ENCODE measurements around the gene TRABD2B.

Gene TRABD2B

DNA sequence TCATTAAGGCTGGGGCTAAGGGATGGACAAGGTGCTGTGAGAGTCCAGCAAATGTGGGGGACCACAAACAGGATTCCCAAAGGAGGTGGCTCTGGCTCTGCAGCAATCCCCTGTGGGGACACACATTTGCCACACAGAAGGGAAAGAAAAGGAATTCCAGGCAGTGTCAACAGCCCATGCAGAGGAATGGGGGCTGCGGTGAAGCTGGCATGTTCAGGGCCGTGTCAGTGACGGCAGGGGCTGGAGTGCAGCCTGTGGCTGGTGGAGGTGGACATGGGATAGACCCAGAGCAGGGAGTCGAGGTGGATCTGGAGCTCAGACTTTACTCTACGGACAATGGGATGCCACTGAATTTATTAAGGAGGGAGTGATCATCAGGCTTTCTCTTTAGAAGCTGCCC is 183.2 kb downstream of the TRABD2B start:
- TF ChIP-seq TEAD4 (IDR thresholded peaks at IDR 0.05) (no peak), CREB1 (IDR thresholded peaks at IDR 0.05; ENCODE audit: low read depth) (no peak), FOXM1 (IDR thresholded peaks at IDR 0.05; ENCODE audit: borderline replicate concordance, low read depth) (no peak), EP300 (IDR thresholded peaks at IDR 0.05; ENCODE audit: borderline replicate concordance) (no peak), NFIC (IDR thresholded peaks at IDR 0.05) (no peak), TAF1 (IDR thresholded peaks at IDR 0.05; ENCODE audit: low read depth) (no peak), CEBPB (IDR thresholded peaks at IDR 0.05) (no peak)

- TF ChIP-seq EP300 (IDR thresholded peaks at IDR 0.05; ENCODE audit: borderline replicate concordance), result no peak
- TF ChIP-seq CEBPB (IDR thresholded peaks at IDR 0.05), result no peak
- TF ChIP-seq CREB1 (IDR thresholded peaks at IDR 0.05; ENCODE audit: low read depth), result no peak
- TF ChIP-seq ZBTB7A (IDR thresholded peaks at IDR 0.05; ENCODE audit: low read depth), result no peak
- no peak for TF ChIP-seq MAX (IDR thresholded peaks at IDR 0.05)
- TF ChIP-seq TEAD4 (IDR thresholded peaks at IDR 0.05), result no peak
- TF ChIP-seq TAF1 (IDR thresholded peaks at IDR 0.05; ENCODE audit: low read depth), result no peak
- no peak for TF ChIP-seq RAD21 (IDR thresholded peaks at IDR 0.05; ENCODE audit: low read depth)
- no peak for TF ChIP-seq NFIC (IDR thresholded peaks at IDR 0.05)
- TF ChIP-seq FOXM1 (IDR thresholded peaks at IDR 0.05; ENCODE audit: borderline replicate concordance, low read depth), result no peak
- TF ChIP-seq, protein P1, sequence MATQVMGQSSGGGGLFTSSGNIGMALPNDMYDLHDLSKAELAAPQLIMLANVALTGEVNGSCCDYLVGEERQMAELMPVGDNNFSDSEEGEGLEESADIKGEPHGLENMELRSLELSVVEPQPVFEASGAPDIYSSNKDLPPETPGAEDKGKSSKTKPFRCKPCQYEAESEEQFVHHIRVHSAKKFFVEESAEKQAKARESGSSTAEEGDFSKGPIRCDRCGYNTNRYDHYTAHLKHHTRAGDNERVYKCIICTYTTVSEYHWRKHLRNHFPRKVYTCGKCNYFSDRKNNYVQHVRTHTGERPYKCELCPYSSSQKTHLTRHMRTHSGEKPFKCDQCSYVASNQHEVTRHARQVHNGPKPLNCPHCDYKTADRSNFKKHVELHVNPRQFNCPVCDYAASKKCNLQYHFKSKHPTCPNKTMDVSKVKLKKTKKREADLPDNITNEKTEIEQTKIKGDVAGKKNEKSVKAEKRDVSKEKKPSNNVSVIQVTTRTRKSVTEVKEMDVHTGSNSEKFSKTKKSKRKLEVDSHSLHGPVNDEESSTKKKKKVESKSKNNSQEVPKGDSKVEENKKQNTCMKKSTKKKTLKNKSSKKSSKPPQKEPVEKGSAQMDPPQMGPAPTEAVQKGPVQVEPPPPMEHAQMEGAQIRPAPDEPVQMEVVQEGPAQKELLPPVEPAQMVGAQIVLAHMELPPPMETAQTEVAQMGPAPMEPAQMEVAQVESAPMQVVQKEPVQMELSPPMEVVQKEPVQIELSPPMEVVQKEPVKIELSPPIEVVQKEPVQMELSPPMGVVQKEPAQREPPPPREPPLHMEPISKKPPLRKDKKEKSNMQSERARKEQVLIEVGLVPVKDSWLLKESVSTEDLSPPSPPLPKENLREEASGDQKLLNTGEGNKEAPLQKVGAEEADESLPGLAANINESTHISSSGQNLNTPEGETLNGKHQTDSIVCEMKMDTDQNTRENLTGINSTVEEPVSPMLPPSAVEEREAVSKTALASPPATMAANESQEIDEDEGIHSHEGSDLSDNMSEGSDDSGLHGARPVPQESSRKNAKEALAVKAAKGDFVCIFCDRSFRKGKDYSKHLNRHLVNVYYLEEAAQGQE (IDR thresholded peaks at IDR 0.05; ENCODE audit: low read depth), result no peak
- TF ChIP-seq TCF12 (IDR thresholded peaks at IDR 0.05; ENCODE audit: low read depth), result no peak
- no peak for TF ChIP-seq EGR1 (IDR thresholded peaks at IDR 0.05)
- TF ChIP-seq, protein P2, sequence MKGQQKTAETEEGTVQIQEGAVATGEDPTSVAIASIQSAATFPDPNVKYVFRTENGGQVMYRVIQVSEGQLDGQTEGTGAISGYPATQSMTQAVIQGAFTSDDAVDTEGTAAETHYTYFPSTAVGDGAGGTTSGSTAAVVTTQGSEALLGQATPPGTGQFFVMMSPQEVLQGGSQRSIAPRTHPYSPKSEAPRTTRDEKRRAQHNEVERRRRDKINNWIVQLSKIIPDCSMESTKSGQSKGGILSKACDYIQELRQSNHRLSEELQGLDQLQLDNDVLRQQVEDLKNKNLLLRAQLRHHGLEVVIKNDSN (IDR thresholded peaks at IDR 0.05), result no peak
- no peak for TF ChIP-seq YY1 (IDR thresholded peaks at IDR 0.05; ENCODE audit: low read depth)
Measured at GRCh38 chr1:47812904-47813514, 184.2 kb downstream of the TRABD2B start.

GRCh38 chr1:47810964-47811682 is 186.1 kb downstream of the TRABD2B start:
- TF ChIP-seq FOXM1 (IDR thresholded peaks at IDR 0.05; ENCODE audit: borderline replicate concordance, low read depth) (no peak), EGR1 (IDR thresholded peaks at IDR 0.05) (no peak), TEAD4 (IDR thresholded peaks at IDR 0.05) (no peak), EP300 (IDR thresholded peaks at IDR 0.05; ENCODE audit: borderline replicate concordance) (no peak), YY1 (IDR thresholded peaks at IDR 0.05; ENCODE audit: low read depth) (no peak), TCF12 (IDR thresholded peaks at IDR 0.05; ENCODE audit: low read depth) (no peak), MAX (IDR thresholded peaks at IDR 0.05) (no peak), NFIC (IDR thresholded peaks at IDR 0.05) (no peak), CREB1 (IDR thresholded peaks at IDR 0.05; ENCODE audit: low read depth) (no peak), RAD21 (IDR thresholded peaks at IDR 0.05; ENCODE audit: low read depth) (no peak), ZBTB7A (IDR thresholded peaks at IDR 0.05; ENCODE audit: low read depth) (no peak), TAF1 (IDR thresholded peaks at IDR 0.05; ENCODE audit: low read depth) (no peak), CEBPB (IDR thresholded peaks at IDR 0.05) (no peak)
- TF ChIP-seq, protein P1 (IDR thresholded peaks at IDR 0.05; ENCODE audit: low read depth), result no peak
- TF ChIP-seq, protein P2 (IDR thresholded peaks at IDR 0.05), result no peak

DNA sequence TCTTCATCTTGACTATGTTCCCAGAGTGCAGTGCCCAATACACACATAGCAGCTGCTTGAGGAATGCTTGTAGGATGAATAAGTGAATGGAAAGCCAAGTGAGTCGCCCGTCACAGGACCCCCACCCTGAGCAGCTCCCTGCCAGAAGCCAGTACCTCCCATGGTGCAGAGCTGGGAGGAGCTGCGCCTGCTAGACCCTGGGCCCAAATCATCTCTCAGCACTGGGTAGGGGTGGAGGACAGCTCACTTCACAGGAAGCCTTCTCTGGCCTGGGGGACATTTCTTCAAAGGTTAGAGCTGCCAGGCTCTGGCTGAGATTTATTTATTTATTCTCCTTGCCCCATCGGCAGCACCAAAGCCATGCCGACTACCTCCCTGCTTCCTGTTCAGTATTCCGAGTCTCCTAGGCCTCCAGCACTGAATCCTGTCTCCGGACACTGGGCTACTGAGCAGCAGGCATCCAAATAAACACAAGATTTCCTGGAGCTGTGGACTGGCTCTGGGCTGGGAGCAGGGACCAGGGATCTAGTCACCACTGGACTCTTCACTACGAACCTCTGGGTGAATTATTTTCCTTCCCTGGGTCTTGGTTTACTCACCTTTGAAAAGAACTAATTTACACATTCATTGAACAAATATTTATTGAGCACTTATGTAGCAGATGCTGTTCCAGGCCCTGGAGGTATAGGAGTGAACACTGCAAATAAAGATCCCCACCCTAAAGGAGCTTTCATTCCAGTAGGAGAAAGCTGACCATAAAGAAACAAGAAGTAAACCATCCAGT is 187.7 kb downstream of the TRABD2B start:
- TF ChIP-seq CREB1 (IDR thresholded peaks at IDR 0.05; ENCODE audit: low read depth), result no peak
- TF ChIP-seq, protein P2 (IDR thresholded peaks at IDR 0.05), result no peak
- no peak for TF ChIP-seq TEAD4 (IDR thresholded peaks at IDR 0.05)
- TF ChIP-seq TCF12 (IDR thresholded peaks at IDR 0.05; ENCODE audit: low read depth), result no peak
- TF ChIP-seq, protein P1 (IDR thresholded peaks at IDR 0.05; ENCODE audit: low read depth), result no peak
- TF ChIP-seq NFIC (IDR thresholded peaks at IDR 0.05), result no peak
- no peak for TF ChIP-seq YY1 (IDR thresholded peaks at IDR 0.05; ENCODE audit: low read depth)
